MCF 10A (cell line): ENCODE results near the gene KCNJ6. TPM values are rescaled to one million over a fixed set of nuclear protein-coding genes. Genes with fewer than 3 reads are reported as not detected.

Source experiments
- BruUV-seq: library from RNA; stranded (reverse); fragments of 400-500 nt; replicated peaks from 2 replicates; lab custom pipeline; 2021; lab: Mats Ljungman, UMichigan
- CTCF ChIA-PET: fragments of 300-600 bp; sonication (Branson Sonifier 250); formaldehyde crosslinking; extraction: SDS; loops from one replicate; lab custom pipeline; 2021; ENCODE audit warnings: antibody characterized with exemption, inconsistent platforms; lab: Yijun Ruan, JAX
- POLR2A ChIA-PET: fragments of 300-600, 350-650 bp; sonication (Branson Sonifier 250); formaldehyde crosslinking; extraction: SDS; loops from one replicate; lab custom pipeline; 2020; ENCODE audit warnings: antibody characterized with exemption, inconsistent platforms; lab: Yijun Ruan, JAX
- DNase-seq: peaks from one replicate; pipeline ENCODE4 v3.0.0-alpha.2; 2018; ENCODE audit not compliant: unreplicated experiment
- H3K27ac Mint-ChIP-seq: one replicate; pipeline ENCODE4 v1.8.0; 2022; ENCODE audit warnings: mild to moderate bottlenecking, low read depth, mixed read lengths; ENCODE audit not compliant: unreplicated experiment
- H3K27me3 Mint-ChIP-seq: one replicate; pipeline ENCODE4 v1.8.0; 2022; ENCODE audit warnings: mixed read lengths; ENCODE audit not compliant: insufficient read depth, unreplicated experiment
- H3K36me3 Mint-ChIP-seq: one replicate; pipeline ENCODE4 v1.8.0; 2022; ENCODE audit warnings: mild to moderate bottlenecking, moderate library complexity, mixed read lengths; ENCODE audit not compliant: insufficient read depth, unreplicated experiment
- H3K4me1 Mint-ChIP-seq: one replicate; pipeline ENCODE4 v1.8.0; 2022; ENCODE audit warnings: mixed read lengths; ENCODE audit not compliant: insufficient read depth, unreplicated experiment
- H3K4me3 Mint-ChIP-seq: one replicate; pipeline ENCODE4 v1.8.0; 2022; ENCODE audit warnings: mild to moderate bottlenecking, moderate library complexity, mixed read lengths; ENCODE audit not compliant: unreplicated experiment
- H3K9me3 Mint-ChIP-seq: one replicate; pipeline ENCODE4 v1.8.0; 2022; ENCODE audit warnings: mixed read lengths; ENCODE audit not compliant: unreplicated experiment
- intact Hi-C: fragments of 100-400 bp; cut with micrococcal nuclease; formaldehyde crosslinking; loops from 2 replicates; pipeline ENCODE4 v1.14.1; 2022
- total RNA-seq: library from RNA; stranded (reverse); gene quantifications from 2 replicates; pipeline ENCODE4 v1.2.3, GENCODE V29; 2022
- TF ChIP-seq, protein P1 (sequence below): fragments of 200-600 bp; IDR thresholded peaks from one replicate; pipeline ENCODE4 v1.8.0; 2022; ENCODE audit warnings: antibody characterized with exemption, mild to moderate bottlenecking; ENCODE audit not compliant: unreplicated experiment

Gene KCNJ6
- total RNA-seq, 1 experiment from 2014 or later: 0.28 TPM

- Mint-ChIP-seq H3K9me3 (no peaks in the 10 kb centered on the region), H3K4me1 (peaks cover 15% of the 10 kb centered on the region), H3K27ac (no peak overlapping the region), H3K27me3 (no peaks in the 10 kb centered on the region), H3K36me3 (no peaks in the 10 kb centered on the region), H3K4me3 (no peak overlapping the region)
- TF ChIP-seq, protein P1, sequence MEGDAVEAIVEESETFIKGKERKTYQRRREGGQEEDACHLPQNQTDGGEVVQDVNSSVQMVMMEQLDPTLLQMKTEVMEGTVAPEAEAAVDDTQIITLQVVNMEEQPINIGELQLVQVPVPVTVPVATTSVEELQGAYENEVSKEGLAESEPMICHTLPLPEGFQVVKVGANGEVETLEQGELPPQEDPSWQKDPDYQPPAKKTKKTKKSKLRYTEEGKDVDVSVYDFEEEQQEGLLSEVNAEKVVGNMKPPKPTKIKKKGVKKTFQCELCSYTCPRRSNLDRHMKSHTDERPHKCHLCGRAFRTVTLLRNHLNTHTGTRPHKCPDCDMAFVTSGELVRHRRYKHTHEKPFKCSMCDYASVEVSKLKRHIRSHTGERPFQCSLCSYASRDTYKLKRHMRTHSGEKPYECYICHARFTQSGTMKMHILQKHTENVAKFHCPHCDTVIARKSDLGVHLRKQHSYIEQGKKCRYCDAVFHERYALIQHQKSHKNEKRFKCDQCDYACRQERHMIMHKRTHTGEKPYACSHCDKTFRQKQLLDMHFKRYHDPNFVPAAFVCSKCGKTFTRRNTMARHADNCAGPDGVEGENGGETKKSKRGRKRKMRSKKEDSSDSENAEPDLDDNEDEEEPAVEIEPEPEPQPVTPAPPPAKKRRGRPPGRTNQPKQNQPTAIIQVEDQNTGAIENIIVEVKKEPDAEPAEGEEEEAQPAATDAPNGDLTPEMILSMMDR: no peak
- CTCF ChIA-PET: interaction anchor here (1.3 kb wide), 1 partner anchor 28 kb away, joined by 3 read pairs; no protein-coding TSS in a partner anchor
- DNase-seq: no peak
- BruUV-seq: no TSS peak
- POLR2A ChIA-PET: no interaction called here
- intact Hi-C loops: no loop called here
Observed at GRCh38 chr21:37560385-37560784, 355.9 kb downstream of the KCNJ6 start.

- Mint-ChIP-seq H3K27ac (no peak overlapping the region), H3K4me3 (no peak overlapping the region), H3K4me1 (no peaks in the 10 kb centered on the region), H3K27me3 (no peaks in the 10 kb centered on the region), H3K9me3 (no peaks in the 10 kb centered on the region), H3K36me3 (no peaks in the 10 kb centered on the region)
- no peak for DNase-seq
- TF ChIP-seq, protein P1: no peak
- no TSS peak for BruUV-seq
- CTCF ChIA-PET: no interaction called here
- intact Hi-C loops: no loop called here
- POLR2A ChIA-PET: no interaction called here
Observed at GRCh38 chr21:37558676-37559211, 357.5 kb downstream of the KCNJ6 start.
